HEK293 (cell line): ENCODE results near the gene ITPR2.
A peak's percentile ranks its signal among the peaks of the same experiment; 100 is the strongest.

Source experiments
- CTCF ChIA-PET: fragments of 350-600 bp; formaldehyde crosslinking; extraction: SDS; loops from one replicate; lab custom pipeline; 2021; ENCODE audit warnings: antibody characterized with exemption; lab: Yijun Ruan, JAX
- POLR2A ChIA-PET: fragments of 300-600 bp; formaldehyde crosslinking; extraction: SDS; loops from one replicate; lab custom pipeline; 2020; ENCODE audit warnings: antibody characterized with exemption, inconsistent platforms; lab: Yijun Ruan, JAX
- H3K27ac ChIP-seq: fragments of 200-500 bp; sonication (Bioruptor generic); 2 replicates; pipeline ENCODE4 v1.5.1; 2014; ENCODE audit warnings: low read depth, low read length, control low read depth, inconsistent platforms; ENCODE audit errors: extremely low read depth
- H3K36me3 ChIP-seq, 2 experiments: fragments of 200-500 bp in 1 of 2; sonication (Bioruptor generic) in 1 of 2; 1 replicate in 1 of 2; 2 replicates in 1 of 2; pipeline ENCODE4 v1.5.1; 2014 to 2017; ENCODE audit warnings: inconsistent platforms in 2 of 2, low read length in 2 of 2; ENCODE audit not compliant: control insufficient read depth in 2 of 2, insufficient read depth in 1 of 2
- H3K4me1 ChIP-seq: fragments of 200-500 bp; sonication (Bioruptor generic); 2 replicates; pipeline ENCODE4 v1.5.1; 2014; ENCODE audit warnings: mild to moderate bottlenecking, low read length, inconsistent platforms; ENCODE audit not compliant: control insufficient read depth, insufficient read depth
- H3K4me3 ChIP-seq: 2 replicates; pipeline ENCODE4 v1.5.1; 2011; ENCODE audit warnings: low read depth, mild to moderate bottlenecking, control low read depth, low read length, moderate library complexity
- H3K9me3 ChIP-seq: fragments of 200-500 bp; sonication (Bioruptor generic); 2 replicates; pipeline ENCODE4 v1.5.1; 2014; ENCODE audit warnings: low read depth, low read length, inconsistent platforms; ENCODE audit not compliant: control insufficient read depth, insufficient read depth
- CTCF ChIP-seq: fragments of 450-650 bp; formaldehyde crosslinking; IDR thresholded peaks from 2 replicates; pipeline ENCODE4 v1.5.1; 2016; ENCODE audit warnings: missing biosample characterization, missing genetic modification characterization
- IKZF3 ChIP-seq: fragments of 450-650 bp; IDR thresholded peaks from 2 replicates; pipeline ENCODE4 v1.5.0; 2018; ENCODE audit warnings: missing biosample characterization, mild to moderate bottlenecking, missing genetic modification characterization, moderate library complexity
- KLF8 ChIP-seq: fragments of 450-650 bp; formaldehyde crosslinking; IDR thresholded peaks from 2 replicates; pipeline ENCODE4 v1.5.1; 2016; ENCODE audit warnings: missing biosample characterization, missing genetic modification characterization
- KLF9 ChIP-seq: fragments of 450-650 bp; formaldehyde crosslinking; IDR thresholded peaks from 2 replicates; pipeline ENCODE4 v1.5.1; 2016; ENCODE audit warnings: missing biosample characterization, missing genetic modification characterization, low read depth
- PRDM1 ChIP-seq: fragments of 450-650 bp; formaldehyde crosslinking; IDR thresholded peaks from 2 replicates; pipeline ENCODE4; 2016; ENCODE audit warnings: missing biosample characterization, missing genetic modification characterization
- PRDM6 ChIP-seq: fragments of 450-650 bp; formaldehyde crosslinking; IDR thresholded peaks from 2 replicates; pipeline ENCODE4 v1.5.1; 2017; ENCODE audit warnings: missing biosample characterization, missing genetic modification characterization
- ZNF214 ChIP-seq: fragments of 450-650 bp; formaldehyde crosslinking; IDR thresholded peaks from 2 replicates; pipeline ENCODE4 v1.5.1; 2017; ENCODE audit warnings: missing biosample characterization, mild to moderate bottlenecking, missing genetic modification characterization, borderline replicate concordance
- ZNF473 ChIP-seq: fragments of 450-650 bp; formaldehyde crosslinking; IDR thresholded peaks from 2 replicates; pipeline ENCODE4 v1.5.1; 2017; ENCODE audit warnings: missing biosample characterization, missing genetic modification characterization
- ZNF658 ChIP-seq: fragments of 450-650 bp; formaldehyde crosslinking; IDR thresholded peaks from 2 replicates; pipeline ENCODE4; 2016; ENCODE audit warnings: missing biosample characterization, missing genetic modification characterization
- ZNF747 ChIP-seq: fragments of 450-650 bp; formaldehyde crosslinking; IDR thresholded peaks from 2 replicates; pipeline ENCODE4 v1.5.1; 2016; ENCODE audit warnings: missing biosample characterization, missing genetic modification characterization
- ZNF76 ChIP-seq: fragments of 450-650 bp; formaldehyde crosslinking; IDR thresholded peaks from 2 replicates; pipeline ENCODE4; 2016; ENCODE audit warnings: low read depth, missing biosample characterization, missing genetic modification characterization, borderline replicate concordance
- ZNF792 ChIP-seq: fragments of 450-650 bp; formaldehyde crosslinking; IDR thresholded peaks from 2 replicates; pipeline ENCODE4 v1.5.1; 2016; ENCODE audit warnings: missing biosample characterization, missing genetic modification characterization
- ZNF837 ChIP-seq: fragments of 450-650 bp; formaldehyde crosslinking; IDR thresholded peaks from 2 replicates; pipeline ENCODE4 v1.5.1; 2016; ENCODE audit warnings: missing biosample characterization, missing genetic modification characterization
- ZSCAN23 ChIP-seq: fragments of 450-650 bp; formaldehyde crosslinking; IDR thresholded peaks from 2 replicates; pipeline ENCODE4 v1.5.1; 2016; ENCODE audit warnings: missing biosample characterization, missing genetic modification characterization
- ZSCAN5A ChIP-seq: fragments of 450-650 bp; formaldehyde crosslinking; IDR thresholded peaks from 2 replicates; pipeline ENCODE4 v1.5.1; 2016; ENCODE audit warnings: missing biosample characterization, missing genetic modification characterization
- TF ChIP-seq, protein P1 (sequence below): fragments of 450-650 bp; formaldehyde crosslinking; IDR thresholded peaks from 2 replicates; pipeline ENCODE4 v1.5.1; 2017; ENCODE audit warnings: missing biosample characterization, mild to moderate bottlenecking, missing genetic modification characterization, moderate library complexity
- TF ChIP-seq, protein P2 (sequence below): fragments of 450-650 bp; formaldehyde crosslinking; IDR thresholded peaks from 2 replicates; pipeline ENCODE4 v1.5.1; 2016; ENCODE audit warnings: missing biosample characterization, missing genetic modification characterization, low read depth
- TF ChIP-seq, protein P3 (sequence below): fragments of 450-650 bp; formaldehyde crosslinking; IDR thresholded peaks from 2 replicates; pipeline ENCODE4 v1.5.1; 2017; ENCODE audit warnings: missing biosample characterization, missing genetic modification characterization
- TF ChIP-seq, protein P4 (sequence below): fragments of 450-650 bp; formaldehyde crosslinking; IDR thresholded peaks from 2 replicates; pipeline ENCODE4 v1.5.1; 2016; ENCODE audit warnings: missing biosample characterization, missing genetic modification characterization

Gene ITPR2

GRCh38 chr12:26705851-26706250 lies 127.1 kb downstream of the ITPR2 start (continued):
- TF ChIP-seq, protein P1, sequence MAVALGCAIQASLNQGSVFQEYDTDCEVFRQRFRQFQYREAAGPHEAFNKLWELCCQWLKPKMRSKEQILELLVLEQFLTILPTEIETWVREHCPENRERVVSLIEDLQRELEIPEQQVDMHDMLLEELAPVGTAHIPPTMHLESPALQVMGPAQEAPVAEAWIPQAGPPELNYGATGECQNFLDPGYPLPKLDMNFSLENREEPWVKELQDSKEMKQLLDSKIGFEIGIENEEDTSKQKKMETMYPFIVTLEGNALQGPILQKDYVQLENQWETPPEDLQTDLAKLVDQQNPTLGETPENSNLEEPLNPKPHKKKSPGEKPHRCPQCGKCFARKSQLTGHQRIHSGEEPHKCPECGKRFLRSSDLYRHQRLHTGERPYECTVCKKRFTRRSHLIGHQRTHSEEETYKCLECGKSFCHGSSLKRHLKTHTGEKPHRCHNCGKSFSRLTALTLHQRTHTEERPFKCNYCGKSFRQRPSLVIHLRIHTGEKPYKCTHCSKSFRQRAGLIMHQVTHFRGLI: no peak
- TF ChIP-seq CTCF (tag by site-specific recombination): no peak
- TF ChIP-seq, protein P2, sequence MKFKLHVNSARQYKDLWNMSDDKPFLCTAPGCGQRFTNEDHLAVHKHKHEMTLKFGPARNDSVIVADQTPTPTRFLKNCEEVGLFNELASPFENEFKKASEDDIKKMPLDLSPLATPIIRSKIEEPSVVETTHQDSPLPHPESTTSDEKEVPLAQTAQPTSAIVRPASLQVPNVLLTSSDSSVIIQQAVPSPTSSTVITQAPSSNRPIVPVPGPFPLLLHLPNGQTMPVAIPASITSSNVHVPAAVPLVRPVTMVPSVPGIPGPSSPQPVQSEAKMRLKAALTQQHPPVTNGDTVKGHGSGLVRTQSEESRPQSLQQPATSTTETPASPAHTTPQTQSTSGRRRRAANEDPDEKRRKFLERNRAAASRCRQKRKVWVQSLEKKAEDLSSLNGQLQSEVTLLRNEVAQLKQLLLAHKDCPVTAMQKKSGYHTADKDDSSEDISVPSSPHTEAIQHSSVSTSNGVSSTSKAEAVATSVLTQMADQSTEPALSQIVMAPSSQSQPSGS: no peak

DNA sequence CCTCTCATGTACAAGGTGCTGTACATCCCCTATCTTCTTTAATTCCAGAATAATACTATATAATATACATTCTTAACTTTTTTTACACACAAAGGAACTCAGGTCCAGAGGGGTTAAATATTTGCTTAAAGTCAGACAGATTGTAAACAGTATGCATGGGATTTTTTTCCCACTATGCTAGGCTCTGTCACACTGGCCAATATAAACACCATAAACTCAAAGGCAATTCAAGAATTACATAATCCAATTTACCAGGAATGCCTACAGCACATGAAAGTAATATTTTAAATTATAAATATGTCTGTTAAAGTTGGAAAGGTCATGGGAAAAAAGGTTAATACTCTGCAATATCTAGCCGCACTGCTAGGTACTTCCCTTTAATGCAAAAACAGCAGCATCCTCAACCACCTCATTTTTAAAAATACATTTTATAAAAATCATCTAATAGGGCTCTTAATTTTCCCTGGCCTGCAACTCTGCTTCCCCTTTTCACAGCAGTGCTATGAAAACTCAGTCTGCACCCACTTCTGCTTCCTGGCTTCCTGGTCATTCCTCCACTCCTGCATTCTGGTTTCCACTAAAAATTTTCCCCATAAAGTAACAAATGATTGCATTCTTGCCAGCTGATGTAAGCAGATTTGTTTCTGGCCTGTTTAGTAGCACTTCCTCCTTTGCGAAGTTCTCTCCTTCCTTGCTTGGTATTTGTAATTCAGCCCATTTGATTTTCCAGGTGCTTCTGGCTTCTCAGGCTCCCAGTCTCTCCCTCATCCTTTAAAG lies 128.1 kb downstream of the ITPR2 start:
- POLR2A ChIA-PET: no interaction called here
- 0 out of 2 replicates have a peak, but pooled peaks have one; percentile 13 for TF ChIP-seq IKZF3 (tag by site-specific recombination)
- TF ChIP-seq PRDM1 (tag by site-specific recombination): 0 out of 2 replicates have a peak, but pooled peaks have one; percentile 7
- no peak for TF ChIP-seq ZSCAN5A
- TF ChIP-seq KLF9 (tag by site-specific recombination): no peak
- TF ChIP-seq KLF8 (tag by site-specific recombination): no peak
- TF ChIP-seq ZNF658: no peak
- peak; percentile 68 for TF ChIP-seq PRDM6 (tag by site-specific recombination)
- no peak for TF ChIP-seq ZNF837 (tag by site-specific recombination)
- TF ChIP-seq, all 188 proteins: peak for 3

DNA sequence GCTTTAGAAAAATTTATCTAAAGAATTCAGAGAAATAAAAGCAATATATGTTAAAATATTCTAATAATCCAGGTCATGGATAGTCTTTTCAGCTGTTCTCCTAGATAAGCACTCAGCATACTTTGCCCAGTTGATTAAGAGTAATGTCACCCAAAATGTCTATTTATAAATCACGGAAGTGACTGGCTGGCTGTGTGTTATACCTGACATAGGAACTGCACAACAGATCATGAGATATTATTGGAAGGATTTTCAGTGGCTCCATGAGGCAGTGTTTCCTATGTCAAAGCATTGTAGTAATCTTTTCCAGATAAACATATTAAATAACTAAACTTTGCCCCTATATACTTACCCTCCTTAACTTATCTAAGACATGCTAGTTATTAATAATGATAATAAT lies 128.8 kb downstream of the ITPR2 start:
- no peaks in the 10 kb centered on the region for H3K9me3 ChIP-seq
- CTCF ChIA-PET: interaction anchor here (1.6 kb wide), 1 partner anchor 10 kb away, joined by 5 read pairs; no protein-coding TSS in a partner anchor
- no peak for TF ChIP-seq ZNF792 (tag by site-specific recombination)
- no peak for TF ChIP-seq ZNF473 (tag by site-specific recombination)
- TF ChIP-seq ZSCAN23 (tag by site-specific recombination): no peak
- TF ChIP-seq, protein P3, sequence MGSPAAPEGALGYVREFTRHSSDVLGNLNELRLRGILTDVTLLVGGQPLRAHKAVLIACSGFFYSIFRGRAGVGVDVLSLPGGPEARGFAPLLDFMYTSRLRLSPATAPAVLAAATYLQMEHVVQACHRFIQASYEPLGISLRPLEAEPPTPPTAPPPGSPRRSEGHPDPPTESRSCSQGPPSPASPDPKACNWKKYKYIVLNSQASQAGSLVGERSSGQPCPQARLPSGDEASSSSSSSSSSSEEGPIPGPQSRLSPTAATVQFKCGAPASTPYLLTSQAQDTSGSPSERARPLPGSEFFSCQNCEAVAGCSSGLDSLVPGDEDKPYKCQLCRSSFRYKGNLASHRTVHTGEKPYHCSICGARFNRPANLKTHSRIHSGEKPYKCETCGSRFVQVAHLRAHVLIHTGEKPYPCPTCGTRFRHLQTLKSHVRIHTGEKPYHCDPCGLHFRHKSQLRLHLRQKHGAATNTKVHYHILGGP (tag by site-specific recombination): no peak
- TF ChIP-seq ZNF747 (tag by site-specific recombination): no peak
- no peak for TF ChIP-seq ZNF214 (tag by site-specific recombination)
- TF ChIP-seq, protein P4, sequence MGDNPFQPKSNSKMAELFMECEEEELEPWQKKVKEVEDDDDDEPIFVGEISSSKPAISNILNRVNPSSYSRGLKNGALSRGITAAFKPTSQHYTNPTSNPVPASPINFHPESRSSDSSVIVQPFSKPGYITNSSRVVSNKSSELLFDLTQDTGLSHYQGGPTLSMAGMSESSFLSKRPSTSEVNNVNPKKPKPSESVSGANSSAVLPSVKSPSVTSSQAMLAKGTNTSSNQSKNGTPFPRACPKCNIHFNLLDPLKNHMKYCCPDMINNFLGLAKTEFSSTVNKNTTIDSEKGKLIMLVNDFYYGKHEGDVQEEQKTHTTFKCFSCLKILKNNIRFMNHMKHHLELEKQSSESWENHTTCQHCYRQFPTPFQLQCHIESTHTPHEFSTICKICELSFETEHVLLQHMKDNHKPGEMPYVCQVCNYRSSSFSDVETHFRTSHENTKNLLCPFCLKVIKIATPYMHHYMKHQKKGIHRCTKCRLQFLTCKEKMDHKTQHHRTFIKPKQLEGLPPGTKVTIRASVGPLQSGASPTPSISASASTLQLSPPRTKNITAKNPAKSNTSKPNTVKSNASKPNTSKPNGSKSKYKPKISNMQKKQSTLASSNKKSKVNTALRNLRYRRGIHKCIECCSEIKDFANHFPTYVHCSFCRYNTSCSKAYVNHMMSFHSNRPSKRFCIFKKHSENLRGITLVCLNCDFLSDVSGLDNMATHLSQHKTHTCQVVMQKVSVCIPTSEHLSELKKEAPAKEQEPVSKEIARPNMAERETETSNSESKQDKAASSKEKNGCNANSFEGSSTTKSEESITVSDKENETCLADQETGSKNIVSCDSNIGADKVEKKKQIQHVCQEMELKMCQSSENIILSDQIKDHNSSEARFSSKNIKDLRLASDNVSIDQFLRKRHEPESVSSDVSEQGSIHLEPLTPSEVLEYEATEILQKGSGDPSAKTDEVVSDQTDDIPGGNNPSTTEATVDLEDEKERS (tag by site-specific recombination): no peak
- no peak for TF ChIP-seq ZNF837 (tag by site-specific recombination)
- no peak for TF ChIP-seq ZNF76 (tag by site-specific recombination)

More for the DNA sequence above, 128.1 kb downstream of the ITPR2 start:
- H3K9me3 ChIP-seq: no peaks in the 10 kb centered on the region
- H3K27ac ChIP-seq: no peak overlapping the region
- peaks cover 5% of the 10 kb centered on the region; the same call in 1 of the 2 replicates for H3K4me1 ChIP-seq
- CTCF ChIA-PET: interaction anchor here (0.8 kb wide), 1 partner anchor 54 kb away, joined by 3 read pairs; no protein-coding TSS in a partner anchor
- H3K36me3 ChIP-seq: no peaks in the 10 kb centered on the region
- H3K4me3 ChIP-seq: no peak overlapping the region

More for the DNA sequence above, 128.8 kb downstream of the ITPR2 start:
- POLR2A ChIA-PET: no interaction called here
- H3K36me3 ChIP-seq: no peaks in the 10 kb centered on the region
- H3K4me1 ChIP-seq: peaks cover 5% of the 10 kb centered on the region; the same call in 1 of the 2 replicates
- H3K27ac ChIP-seq: no peak overlapping the region
- H3K4me3 ChIP-seq: no peak overlapping the region
